Activated T-cell treated with anti-CD3 and anti-CD28 coated beads, Interleukin-2, amount 50 U/mL, for 4 hours (primary cell): ENCODE measurements around the gene DENND1C. TPM values are rescaled to one million over a fixed set of nuclear protein-coding genes. Genes with fewer than 3 reads are reported as not detected.

Source experiments
- ATAC-seq, 2 donors: fragments of 200-7000 bp; cut with Tn5 transposase; one replicate each; pipeline ENCODE4 v1.10.0; 2021
- DNase-seq: peaks from one replicate; pipeline ENCODE4 v3.0.0-alpha.2; 2020
- H3K27me3 Mint-ChIP-seq: one replicate; pipeline ENCODE4 v1.8.0; 2021; ENCODE audit warnings: low read depth, mixed read lengths
- H3K36me3 Mint-ChIP-seq: one replicate; pipeline ENCODE4 v1.8.0; 2022; ENCODE audit warnings: mixed read lengths; ENCODE audit not compliant: insufficient read depth
- H3K4me1 Mint-ChIP-seq: one replicate; pipeline ENCODE4 v1.8.0; 2021; ENCODE audit warnings: low read depth, mixed read lengths
- H3K4me3 Mint-ChIP-seq: one replicate; pipeline ENCODE4 v1.8.0; 2021; ENCODE audit warnings: mild to moderate bottlenecking, moderate library complexity, mixed read lengths
- H3K9me3 Mint-ChIP-seq: one replicate; pipeline ENCODE4 v1.8.0; 2021; ENCODE audit warnings: mixed read lengths
- total RNA-seq, 3 donors: library from RNA; stranded (reverse); gene quantifications; one replicate each; pipeline ENCODE4 v1.2.1, GENCODE V29; 2021

DENND1C gene, protein sequence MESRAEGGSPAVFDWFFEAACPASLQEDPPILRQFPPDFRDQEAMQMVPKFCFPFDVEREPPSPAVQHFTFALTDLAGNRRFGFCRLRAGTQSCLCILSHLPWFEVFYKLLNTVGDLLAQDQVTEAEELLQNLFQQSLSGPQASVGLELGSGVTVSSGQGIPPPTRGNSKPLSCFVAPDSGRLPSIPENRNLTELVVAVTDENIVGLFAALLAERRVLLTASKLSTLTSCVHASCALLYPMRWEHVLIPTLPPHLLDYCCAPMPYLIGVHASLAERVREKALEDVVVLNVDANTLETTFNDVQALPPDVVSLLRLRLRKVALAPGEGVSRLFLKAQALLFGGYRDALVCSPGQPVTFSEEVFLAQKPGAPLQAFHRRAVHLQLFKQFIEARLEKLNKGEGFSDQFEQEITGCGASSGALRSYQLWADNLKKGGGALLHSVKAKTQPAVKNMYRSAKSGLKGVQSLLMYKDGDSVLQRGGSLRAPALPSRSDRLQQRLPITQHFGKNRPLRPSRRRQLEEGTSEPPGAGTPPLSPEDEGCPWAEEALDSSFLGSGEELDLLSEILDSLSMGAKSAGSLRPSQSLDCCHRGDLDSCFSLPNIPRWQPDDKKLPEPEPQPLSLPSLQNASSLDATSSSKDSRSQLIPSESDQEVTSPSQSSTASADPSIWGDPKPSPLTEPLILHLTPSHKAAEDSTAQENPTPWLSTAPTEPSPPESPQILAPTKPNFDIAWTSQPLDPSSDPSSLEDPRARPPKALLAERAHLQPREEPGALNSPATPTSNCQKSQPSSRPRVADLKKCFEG
- total RNA-seq, result 10 to 100 TPM; 50.9 to 59.1 (median 55.8) TPM

DNA sequence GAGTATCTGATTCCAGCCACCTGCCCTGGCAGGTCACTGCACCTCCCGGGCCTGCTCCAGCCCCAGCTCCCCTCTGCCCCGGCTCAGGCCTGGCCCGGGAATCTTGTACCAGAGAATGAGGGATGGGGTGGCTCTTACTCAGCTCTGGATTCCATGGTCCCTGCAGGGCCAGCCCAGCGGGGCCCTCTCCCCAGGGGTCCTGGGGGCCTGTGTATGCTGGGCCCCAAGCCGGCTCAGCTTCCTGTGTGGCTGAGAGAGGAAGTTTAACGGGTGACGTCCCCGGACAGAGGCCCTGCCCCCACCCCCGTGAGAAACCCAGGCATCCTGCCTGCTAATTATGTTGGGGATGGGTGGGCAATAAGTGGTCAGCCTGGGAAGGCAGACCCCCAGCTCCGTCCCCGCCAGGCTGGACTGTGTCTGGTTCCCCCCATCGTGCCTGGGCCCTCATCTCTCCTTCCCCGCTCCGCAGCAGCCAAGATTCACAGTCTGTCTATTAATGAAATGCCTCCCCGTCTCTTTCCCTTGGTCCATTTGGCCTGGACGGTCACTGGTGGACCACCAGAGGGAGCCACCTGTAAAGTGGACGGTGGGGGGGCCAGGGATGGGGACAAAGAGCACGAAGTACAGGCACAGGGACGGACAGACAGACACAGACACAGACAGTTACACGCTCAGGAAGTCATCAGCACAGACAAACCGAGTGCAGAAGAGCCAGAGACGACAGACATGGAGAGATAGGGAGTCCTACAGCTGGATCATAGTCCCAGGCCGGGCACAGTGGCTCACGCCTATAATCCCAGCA, at the start of gene DENND1C:
TSS of gene DENND1C (minus strand) at position 247 of the 802 bp plus-strand sequence. CDS start at position 155, 92 bp downstream.
- Mint-ChIP-seq H3K4me1 (peaks cover 40% of the 10 kb centered on the region), H3K36me3 (no peaks in the 10 kb centered on the region), H3K9me3 (no peaks in the 10 kb centered on the region), H3K27me3 (no peaks in the 10 kb centered on the region), H3K4me3 (peak within 1 kb of the TSS; percentile 87)
- DNase-seq (peak; percentile 53), ATAC-seq (peak; percentile 87 to 89)

DNA sequence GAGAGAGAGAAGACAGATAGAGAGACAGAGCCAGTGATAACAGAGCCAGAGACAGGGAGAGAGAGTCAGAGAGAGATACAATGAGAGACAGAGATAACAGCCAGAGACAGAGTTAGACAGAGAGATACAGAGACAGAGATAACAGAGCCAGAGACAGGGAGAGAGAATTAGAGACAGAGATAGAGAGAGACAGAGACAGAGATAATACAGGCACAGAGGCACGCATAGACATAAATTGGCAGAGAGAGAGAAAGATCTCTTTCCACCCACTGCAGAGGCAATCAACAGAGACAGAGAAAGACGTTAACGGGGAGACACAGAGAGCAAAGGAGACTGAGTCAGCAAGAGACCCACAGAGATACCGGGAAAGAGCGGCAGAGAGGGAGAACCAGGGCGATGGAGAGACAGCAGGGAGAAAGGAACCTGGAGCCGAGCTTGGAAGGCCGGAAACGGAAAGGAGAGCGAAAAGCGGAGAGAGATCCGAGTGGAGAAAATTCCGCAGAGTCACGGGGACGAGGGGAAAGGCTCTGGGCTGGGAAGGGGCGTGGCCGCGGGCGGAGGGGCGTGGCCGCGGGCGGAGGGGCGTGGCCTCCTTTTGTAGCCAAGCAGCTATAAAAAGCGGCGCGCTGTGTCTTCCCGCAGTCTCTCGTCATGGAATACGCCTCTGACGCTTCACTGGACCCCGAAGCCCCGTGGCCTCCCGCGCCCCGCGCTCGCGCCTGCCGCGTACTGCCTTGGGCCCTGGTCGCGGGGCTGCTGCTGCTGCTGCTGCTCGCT, 49.0 kb upstream of the DENND1C start, which contains the start of gene TNFSF9:
TSS of gene TNFSF9 (plus strand) at position 641 of the 777 bp plus-strand sequence. CDS start at position 652, 11 bp downstream.
- no peaks in the 10 kb centered on the region for H3K9me3 Mint-ChIP-seq
- no peaks in the 10 kb centered on the region for H3K36me3 Mint-ChIP-seq
- H3K4me1 Mint-ChIP-seq, result peaks cover 29% of the 10 kb centered on the region
- H3K27me3 Mint-ChIP-seq, result peaks cover 26% of the 10 kb centered on the region
- ATAC-seq (peak; percentile 78 to 79), DNase-seq (peak; percentile 83)
- peak within 1 kb of the TSS; percentile 84 for H3K4me3 Mint-ChIP-seq

DNA sequence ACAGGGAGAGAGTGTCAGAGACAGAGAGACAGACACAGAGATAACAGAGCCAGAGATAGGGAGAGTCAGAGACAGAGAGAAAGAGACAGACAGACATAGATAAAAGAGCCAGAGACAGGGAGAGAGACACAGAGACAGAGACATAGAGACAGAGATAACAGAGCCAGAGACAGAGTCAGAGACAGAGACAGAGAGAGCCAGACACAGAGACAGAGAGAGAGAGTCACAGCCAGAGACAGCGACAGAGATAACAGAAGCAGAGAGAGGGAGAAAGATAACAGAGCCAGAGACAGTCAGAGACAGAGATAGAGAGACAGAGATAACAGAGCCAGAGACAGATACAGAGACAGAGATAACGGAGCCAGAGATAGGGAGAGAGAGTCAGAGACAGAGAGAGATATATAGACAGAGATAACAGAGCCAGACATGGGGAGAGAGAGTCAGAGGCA, 48.4 kb upstream of the DENND1C start:
- peaks cover 26% of the 10 kb centered on the region for H3K27me3 Mint-ChIP-seq
- no peaks in the 10 kb centered on the region for H3K9me3 Mint-ChIP-seq
- peak overlapping the region; percentile 84 for H3K4me3 Mint-ChIP-seq
- H3K36me3 Mint-ChIP-seq, result no peaks in the 10 kb centered on the region
- DNase-seq, result no peak
- H3K4me1 Mint-ChIP-seq, result peaks cover 29% of the 10 kb centered on the region
- ATAC-seq, result no peak

DNA sequence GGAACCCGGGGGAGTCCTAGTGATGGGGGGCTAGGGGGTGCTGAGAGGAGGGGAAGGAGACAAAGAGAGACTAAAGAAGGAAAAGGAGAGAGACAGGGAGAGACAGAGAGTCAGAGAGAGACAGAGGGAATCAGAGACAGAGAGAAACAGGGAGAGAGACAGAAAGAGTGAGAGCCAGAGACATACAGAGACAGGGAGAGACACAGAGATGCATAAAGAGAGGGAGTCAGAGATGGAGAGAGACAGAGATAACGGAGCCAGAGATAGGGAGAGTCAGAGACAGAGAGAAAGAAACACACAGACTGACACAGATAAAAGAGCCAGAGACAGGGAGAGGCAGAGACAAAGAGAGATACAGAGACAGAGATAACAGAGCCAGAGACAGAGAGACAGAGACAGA, 47.8 kb upstream of the DENND1C start:
- Mint-ChIP-seq H3K36me3 (no peaks in the 10 kb centered on the region), H3K27me3 (peaks cover 23% of the 10 kb centered on the region), H3K9me3 (no peaks in the 10 kb centered on the region), H3K4me1 (peaks cover 29% of the 10 kb centered on the region), H3K4me3 (no peak overlapping the region)
- DNase-seq (no peak), ATAC-seq (no peak)

DNA sequence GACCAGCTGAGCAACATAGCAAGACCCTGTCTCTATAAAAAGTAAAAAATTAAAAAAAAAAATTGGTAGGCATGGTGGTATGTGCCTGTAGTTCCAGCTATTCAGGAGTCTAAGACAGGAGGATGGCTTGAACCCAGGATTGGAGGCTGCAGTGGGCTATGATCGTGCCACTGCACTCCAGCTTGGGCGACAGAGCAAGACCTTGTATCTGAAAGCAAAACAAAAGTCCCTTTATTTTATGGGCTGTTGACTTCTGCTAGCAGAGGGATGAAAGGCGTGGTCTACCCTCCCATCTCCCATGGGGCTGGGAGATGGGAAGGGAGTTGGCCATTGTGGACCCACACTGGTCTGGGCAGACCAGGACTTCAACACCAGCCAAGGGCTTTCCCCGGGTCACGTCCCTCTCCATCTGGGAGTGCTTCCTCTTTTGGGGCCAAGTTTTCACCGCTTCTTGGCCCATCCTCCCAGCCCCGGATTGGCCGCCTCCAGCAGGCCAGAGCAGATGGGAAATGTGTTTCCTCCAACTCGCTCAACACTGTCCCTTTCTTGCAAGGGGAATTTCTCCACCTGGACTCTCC, 47.0 kb upstream of the DENND1C start:
- no peaks in the 10 kb centered on the region for H3K9me3 Mint-ChIP-seq
- peaks cover 18% of the 10 kb centered on the region for H3K27me3 Mint-ChIP-seq
- DNase-seq (no peak), ATAC-seq (no peak)
- no peak overlapping the region for H3K4me3 Mint-ChIP-seq
- peaks cover 29% of the 10 kb centered on the region for H3K4me1 Mint-ChIP-seq
- no peaks in the 10 kb centered on the region for H3K36me3 Mint-ChIP-seq

DNA sequence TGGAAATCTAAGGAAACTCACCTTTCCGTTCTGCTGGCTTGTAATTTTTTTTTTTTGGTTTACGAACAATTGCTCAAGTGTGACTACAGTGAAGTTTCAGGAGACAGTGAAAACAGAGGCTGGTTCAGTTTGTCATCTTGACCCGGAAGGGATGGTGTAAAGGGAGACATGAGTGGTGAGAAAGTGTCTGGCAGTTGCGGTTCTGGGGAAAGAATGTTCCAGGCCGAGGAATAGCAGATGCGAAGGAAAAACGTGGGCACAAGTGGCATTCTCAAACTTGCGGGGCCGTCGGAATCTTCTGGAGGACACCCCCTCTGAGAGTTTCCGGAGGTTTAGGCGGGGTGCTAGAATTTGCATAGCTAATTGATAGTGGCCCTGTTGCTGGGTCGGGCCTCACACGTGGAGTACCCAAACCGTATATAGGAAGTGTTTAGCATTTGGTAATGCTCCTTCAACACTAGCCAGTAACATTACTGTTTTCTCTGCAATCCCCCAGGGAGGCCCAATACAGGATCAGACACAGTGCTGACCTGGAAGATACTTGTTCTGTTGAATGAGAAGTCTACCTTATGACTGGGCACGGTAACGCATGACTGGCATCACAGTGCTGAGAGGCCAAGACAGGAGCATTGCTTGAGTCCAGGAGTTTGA, 46.4 kb upstream of the DENND1C start:
- DNase-seq (no peak), ATAC-seq (no peak)
- peaks cover 29% of the 10 kb centered on the region for H3K4me1 Mint-ChIP-seq
- H3K9me3 Mint-ChIP-seq, result no peaks in the 10 kb centered on the region
- H3K36me3 Mint-ChIP-seq, result no peaks in the 10 kb centered on the region
- no peak overlapping the region for H3K4me3 Mint-ChIP-seq
- peaks cover 18% of the 10 kb centered on the region for H3K27me3 Mint-ChIP-seq

DNA sequence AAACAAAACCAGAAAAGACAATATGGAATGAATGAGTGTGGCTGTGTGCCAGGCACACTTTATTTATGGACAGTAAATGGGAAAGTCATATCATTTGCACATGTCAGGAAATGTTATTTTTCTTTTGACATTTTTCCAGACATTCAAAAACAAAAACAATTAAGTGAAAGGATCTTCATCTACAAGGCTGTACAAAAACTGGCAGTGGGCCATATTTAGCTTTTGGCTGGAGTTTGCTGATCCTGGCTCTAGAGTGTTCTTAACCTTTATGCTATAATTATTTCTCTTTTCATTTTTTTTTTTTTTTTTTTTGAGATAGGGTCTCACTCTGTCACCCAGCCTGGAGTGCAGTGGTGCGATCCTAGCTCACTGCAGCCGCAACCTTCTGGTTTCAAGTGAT, 42.7 kb upstream of the DENND1C start:
- H3K4me1 Mint-ChIP-seq, result peaks cover 14% of the 10 kb centered on the region
- H3K36me3 Mint-ChIP-seq, result no peaks in the 10 kb centered on the region
- H3K9me3 Mint-ChIP-seq, result no peaks in the 10 kb centered on the region
- ATAC-seq (no peak), DNase-seq (no peak)
- H3K4me3 Mint-ChIP-seq, result no peak overlapping the region
- no peaks in the 10 kb centered on the region for H3K27me3 Mint-ChIP-seq

DNA sequence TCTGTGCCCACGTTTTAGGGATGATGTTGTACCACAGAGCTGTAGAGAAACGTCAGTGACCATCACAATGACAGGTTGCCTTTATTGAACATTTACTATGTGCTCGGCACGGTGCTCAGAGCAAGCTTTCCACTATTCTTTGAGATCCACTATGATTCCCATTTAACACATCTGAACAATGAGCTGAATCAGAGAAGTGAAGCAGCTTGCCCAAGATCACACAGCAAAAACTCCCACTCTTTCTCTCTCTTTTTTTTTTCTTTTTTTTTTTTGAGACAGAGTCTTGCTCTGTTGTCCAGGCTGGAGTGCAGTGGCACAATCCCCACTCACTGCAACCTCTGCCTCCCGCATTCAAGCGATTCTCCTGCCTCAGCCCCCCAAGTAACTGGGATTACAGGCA, 41.1 kb upstream of the DENND1C start:
- no peak for DNase-seq
- H3K36me3 Mint-ChIP-seq, result no peaks in the 10 kb centered on the region
- no peak for ATAC-seq
- no peak overlapping the region for H3K4me3 Mint-ChIP-seq
- H3K4me1 Mint-ChIP-seq, result peaks cover 26% of the 10 kb centered on the region
- H3K27me3 Mint-ChIP-seq, result no peaks in the 10 kb centered on the region
- no peaks in the 10 kb centered on the region for H3K9me3 Mint-ChIP-seq

DNA sequence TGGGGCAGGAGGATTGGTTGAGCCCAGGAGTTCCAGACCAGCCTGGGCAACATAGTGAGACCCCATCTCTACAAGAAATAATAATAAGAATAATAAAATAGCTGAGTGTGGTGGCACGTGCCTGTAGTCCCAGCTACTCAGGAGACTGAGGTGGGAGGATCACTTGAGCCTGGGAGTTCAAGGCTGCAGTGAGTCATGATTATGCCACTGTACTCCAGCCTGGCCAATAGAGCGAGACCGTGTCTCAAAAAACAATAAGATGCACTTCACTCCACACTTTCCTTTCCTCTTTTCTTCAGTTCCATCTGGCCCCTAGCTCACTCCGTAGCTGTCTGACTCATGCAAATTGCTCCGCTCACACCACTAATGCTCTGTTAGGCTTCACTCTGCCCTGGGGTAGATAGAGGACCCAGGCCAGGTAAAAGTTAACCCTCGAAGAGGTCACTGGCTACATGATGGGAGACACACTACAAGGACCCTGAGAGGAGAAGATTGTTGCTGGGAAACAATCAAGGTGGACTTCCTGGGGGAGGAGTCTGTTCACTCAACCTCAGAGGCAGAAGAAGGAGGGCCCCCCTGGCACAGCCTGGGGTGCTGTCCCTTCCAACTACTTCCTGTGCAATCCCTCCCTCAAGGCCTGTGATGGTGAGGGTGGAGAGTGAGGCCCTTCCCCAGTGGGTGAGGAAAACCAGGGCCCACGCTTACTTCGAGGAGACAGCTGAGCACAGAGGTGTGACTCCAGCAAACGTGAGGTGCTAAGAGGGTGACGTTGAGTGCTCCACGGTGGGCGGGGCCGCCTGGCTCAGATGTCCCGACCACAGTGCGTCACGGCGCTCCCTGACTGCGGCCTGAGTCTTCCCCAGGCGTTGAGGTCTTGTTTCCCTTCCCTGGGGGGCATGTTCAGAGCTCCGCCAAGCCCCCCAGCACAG, 40.4 kb upstream of the DENND1C start:
- H3K9me3 Mint-ChIP-seq, result no peaks in the 10 kb centered on the region
- H3K4me3 Mint-ChIP-seq, result no peak overlapping the region
- H3K4me1 Mint-ChIP-seq, result peaks cover 32% of the 10 kb centered on the region
- ATAC-seq, result peak; percentile 72 to 81
- H3K27me3 Mint-ChIP-seq, result no peaks in the 10 kb centered on the region
- H3K36me3 Mint-ChIP-seq, result no peaks in the 10 kb centered on the region
- DNase-seq, result peak; percentile 61

DNA sequence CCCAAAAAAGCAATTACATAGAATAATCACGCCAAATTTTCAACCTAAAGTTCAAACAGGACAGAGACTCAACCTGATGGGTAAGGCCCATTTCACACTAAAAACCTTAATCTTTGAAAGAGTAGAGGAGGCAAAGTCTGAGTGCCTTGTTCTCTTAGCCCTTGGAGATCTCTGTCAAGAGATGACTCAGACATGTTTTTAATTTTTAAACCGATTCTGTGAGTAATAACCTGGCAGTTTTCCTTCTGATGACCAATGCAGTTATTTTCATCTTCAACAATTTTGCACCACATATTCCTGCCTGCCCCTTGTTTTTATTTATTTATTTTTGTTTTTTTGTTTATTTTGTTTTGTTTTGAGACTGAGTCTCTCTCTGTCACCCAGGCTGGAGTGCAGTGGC, 37.7 kb upstream of the DENND1C start:
- ATAC-seq (no peak), DNase-seq (no peak)
- no peaks in the 10 kb centered on the region for H3K36me3 Mint-ChIP-seq
- peaks cover 39% of the 10 kb centered on the region for H3K4me1 Mint-ChIP-seq
- H3K9me3 Mint-ChIP-seq, result no peaks in the 10 kb centered on the region
- H3K4me3 Mint-ChIP-seq, result no peak overlapping the region
- no peaks in the 10 kb centered on the region for H3K27me3 Mint-ChIP-seq

DNA sequence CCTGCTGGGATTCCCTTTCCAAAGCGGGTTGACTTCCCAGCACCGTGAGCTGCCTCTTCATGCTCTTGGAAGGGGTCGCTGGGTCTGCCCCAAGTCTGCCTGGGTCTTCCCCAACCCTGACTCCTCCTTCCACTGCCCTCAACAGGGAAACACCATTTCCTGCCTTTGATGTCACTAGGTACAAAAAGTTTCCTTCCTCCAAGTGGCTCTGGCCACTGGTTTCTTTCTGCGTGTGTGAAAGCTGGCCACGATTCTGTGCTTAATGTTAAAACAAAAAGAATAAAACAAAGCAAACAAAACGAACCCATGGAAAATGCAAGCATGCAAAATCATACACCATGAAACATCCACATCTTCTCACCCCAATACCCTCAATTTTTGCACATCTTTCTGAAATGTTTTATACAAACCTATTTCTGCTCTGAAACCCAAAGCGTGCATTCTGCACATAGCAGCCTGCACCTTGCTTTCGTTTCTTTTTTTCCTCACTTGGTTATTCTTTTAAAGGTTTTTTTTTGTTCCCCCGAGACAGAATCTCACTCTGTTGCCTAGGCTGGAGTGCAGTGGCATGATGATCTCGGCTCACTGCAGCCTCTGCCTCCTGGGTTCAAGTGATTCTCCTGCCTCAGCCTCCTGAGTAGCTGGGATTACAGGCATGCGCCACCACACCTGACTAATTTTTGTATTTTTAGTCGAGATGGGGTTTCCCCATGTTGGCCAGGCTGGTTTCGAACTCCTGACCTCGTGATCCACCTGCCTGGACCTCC, 36.7 kb upstream of the DENND1C start:
- Mint-ChIP-seq H3K4me1 (peaks cover 39% of the 10 kb centered on the region), H3K27me3 (no peaks in the 10 kb centered on the region), H3K4me3 (peak overlapping the region; percentile 67), H3K9me3 (no peaks in the 10 kb centered on the region), H3K36me3 (no peaks in the 10 kb centered on the region)
- DNase-seq (no peak), ATAC-seq (no peak)
